ENCODE results near the gene NSF.
"Not testable (repeated sequence)": the region's sequence is repeated elsewhere in the genome, so short reads cannot be mapped to it uniquely, and the experiment has no call there.

- TF ChIP-seq, protein P1, sequence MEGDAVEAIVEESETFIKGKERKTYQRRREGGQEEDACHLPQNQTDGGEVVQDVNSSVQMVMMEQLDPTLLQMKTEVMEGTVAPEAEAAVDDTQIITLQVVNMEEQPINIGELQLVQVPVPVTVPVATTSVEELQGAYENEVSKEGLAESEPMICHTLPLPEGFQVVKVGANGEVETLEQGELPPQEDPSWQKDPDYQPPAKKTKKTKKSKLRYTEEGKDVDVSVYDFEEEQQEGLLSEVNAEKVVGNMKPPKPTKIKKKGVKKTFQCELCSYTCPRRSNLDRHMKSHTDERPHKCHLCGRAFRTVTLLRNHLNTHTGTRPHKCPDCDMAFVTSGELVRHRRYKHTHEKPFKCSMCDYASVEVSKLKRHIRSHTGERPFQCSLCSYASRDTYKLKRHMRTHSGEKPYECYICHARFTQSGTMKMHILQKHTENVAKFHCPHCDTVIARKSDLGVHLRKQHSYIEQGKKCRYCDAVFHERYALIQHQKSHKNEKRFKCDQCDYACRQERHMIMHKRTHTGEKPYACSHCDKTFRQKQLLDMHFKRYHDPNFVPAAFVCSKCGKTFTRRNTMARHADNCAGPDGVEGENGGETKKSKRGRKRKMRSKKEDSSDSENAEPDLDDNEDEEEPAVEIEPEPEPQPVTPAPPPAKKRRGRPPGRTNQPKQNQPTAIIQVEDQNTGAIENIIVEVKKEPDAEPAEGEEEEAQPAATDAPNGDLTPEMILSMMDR (IDR thresholded peaks at IDR 0.05) = not testable (repeated sequence)
- not testable (repeated sequence) for TF ChIP-seq POLR2A, EP300 (IDR thresholded peaks at IDR 0.05)
Measured at GRCh38 chr17:46559155-46559554, 31.3 kb upstream of the NSF start.
